Liver (tissue), 9 donors: ENCODE data around the gene LMCD1. TPM values are rescaled to one million over a fixed set of nuclear protein-coding genes. Genes with fewer than 3 reads are reported as not detected.

Source experiments
- DNase-seq: peaks from one replicate; pipeline ENCODE4 v3.0.0-alpha.2; 2017; ENCODE audit warnings: low spot score
- H3K27ac ChIP-seq, 2 donors: one replicate each; pipeline ENCODE4 v1.7.0; 2013; ENCODE audit warnings: inconsistent platforms in 2 of 2, low read length in 2 of 2, control low read depth in 1 of 2, low read depth in 1 of 2, mild to moderate bottlenecking in 1 of 2
- H3K27me3 ChIP-seq, 4 donors: one replicate each; pipeline versions ENCODE4 v1.6.1 to v1.7.0; 2013; ENCODE audit warnings: low read length in 3 of 4, inconsistent platforms in 1 of 4, mild to moderate bottlenecking in 1 of 4, moderate library complexity in 1 of 4; ENCODE audit not compliant: control insufficient read depth in 4 of 4, insufficient read depth in 4 of 4
- H3K36me3 ChIP-seq, 4 donors: one replicate each; pipeline versions ENCODE4 v1.6.1 to v1.7.0; 2013; ENCODE audit warnings: low read length in 3 of 4, mild to moderate bottlenecking in 3 of 4, low read depth in 1 of 4, moderate library complexity in 1 of 4; ENCODE audit not compliant: control insufficient read depth in 4 of 4, insufficient read depth in 3 of 4
- H3K4me1 ChIP-seq, 4 donors: one replicate each; pipeline versions ENCODE4 v1.6.1 to v1.7.0; 2013; ENCODE audit warnings: low read length in 3 of 4, mild to moderate bottlenecking in 3 of 4, moderate library complexity in 1 of 4; ENCODE audit not compliant: control insufficient read depth in 4 of 4, insufficient read depth in 4 of 4
- H3K4me3 ChIP-seq, 3 donors: one replicate each; pipeline versions ENCODE4 v1.6.1 to v1.7.0; 2013; ENCODE audit warnings: low read length in 3 of 3, control low read depth in 1 of 3, low read depth in 1 of 3, mild to moderate bottlenecking in 1 of 3
- H3K9ac ChIP-seq, 2 donors: one replicate each; pipeline ENCODE4 v1.7.0; 2013; ENCODE audit warnings: low read length in 2 of 2, mild to moderate bottlenecking in 2 of 2, moderate library complexity in 2 of 2, control low read depth in 1 of 2, low read depth in 1 of 2
- H3K9me3 ChIP-seq, 4 donors: one replicate each; pipeline versions ENCODE4 v1.6.1 to v1.7.0; 2013; ENCODE audit warnings: low read length in 3 of 4; ENCODE audit not compliant: control insufficient read depth in 4 of 4
- EGR1 ChIP-seq, 2 donors: IDR thresholded peaks; 2 replicates each; pipeline ENCODE4 v1.6.1; 2016 to 2018; ENCODE audit warnings: antibody characterized with exemption in 2 of 2, low read depth in 2 of 2
- FOXA1 ChIP-seq: IDR thresholded peaks from 2 replicates; pipeline ENCODE4 v1.6.1; 2016; ENCODE audit warnings: antibody characterized with exemption
- FOXA2 ChIP-seq: IDR thresholded peaks from 2 replicates; pipeline ENCODE4 v1.6.1; 2016; ENCODE audit warnings: antibody characterized with exemption
- GABPA ChIP-seq, 2 donors: IDR thresholded peaks in 1 of 2; conservative IDR thresholded peaks in 1 of 2; 2 replicates each; pipeline ENCODE4 v1.6.1; 2016; ENCODE audit warnings: antibody characterized with exemption in 2 of 2, mild to moderate bottlenecking in 1 of 2, moderate library complexity in 1 of 2
- HNF4G ChIP-seq: IDR thresholded peaks from 2 replicates; pipeline ENCODE4 v1.6.1; 2016; ENCODE audit warnings: antibody characterized with exemption
- JUND ChIP-seq, 2 donors: IDR thresholded peaks; 2 replicates each; pipeline ENCODE4 v1.6.1; 2016; ENCODE audit warnings: antibody characterized with exemption in 2 of 2
- NR2F2 ChIP-seq: IDR thresholded peaks from 2 replicates; pipeline ENCODE4 v1.6.1; 2016; ENCODE audit warnings: antibody characterized with exemption
- RAD21 ChIP-seq, 2 donors: IDR thresholded peaks; 2 replicates each; pipeline ENCODE4 v1.6.1; 2016; ENCODE audit warnings: antibody characterized with exemption in 2 of 2, mild to moderate bottlenecking in 2 of 2
- RXRA ChIP-seq, 2 donors: IDR thresholded peaks; 2 replicates each; pipeline ENCODE4 v1.6.1; 2017 to 2018; ENCODE audit warnings: antibody characterized with exemption in 2 of 2, mild to moderate bottlenecking in 1 of 2
- SP1 ChIP-seq: IDR thresholded peaks from 2 replicates; pipeline ENCODE4 v1.6.1; 2018; ENCODE audit warnings: antibody characterized with exemption, mild to moderate bottlenecking
- TAF1 ChIP-seq: conservative IDR thresholded peaks from 2 replicates; pipeline ENCODE4 v1.6.1; 2016; ENCODE audit warnings: antibody characterized with exemption, mild to moderate bottlenecking
- YY1 ChIP-seq: IDR thresholded peaks from 2 replicates; pipeline ENCODE4 v1.6.1; 2016; ENCODE audit warnings: antibody characterized with exemption, mild to moderate bottlenecking
- WGBS: extraction: QIAGEN DNeasy Blood & Tissue Kit; methylation state at CpG from one replicate; pipeline ENCODE4 v1.1.7; 2013; 5-methylcytosine and 5-hydroxymethylcytosine counted together
- polyA plus RNA-seq, 2 donors: library from polyadenylated mRNA; stranded (reverse) in 1 of 2; unstranded in 1 of 2; fragments of 200-250 nt in 1 of 2; fragments of >200 nt in 1 of 2; fragmentation: Nextera tagmentation in 1 of 2; extraction: Ambion mirVana in 1 of 2; gene quantifications; one replicate each; pipeline versions ENCODE4 v1.2.1 to v1.2.3, GENCODE V29; 2013 to 2015
- total RNA-seq, 2 donors: library from RNA; depleted of rRNA; stranded (reverse); fragments of >200 nt; gene quantifications; one replicate each; pipeline ENCODE4 v1.2.3, GENCODE V29; 2014
- TF ChIP-seq, protein P1 (sequence below): IDR thresholded peaks from 2 replicates; pipeline ENCODE4 v1.6.1; 2016; ENCODE audit warnings: antibody characterized with exemption, mild to moderate bottlenecking
- TF ChIP-seq, protein P2 (sequence below): IDR thresholded peaks from 2 replicates; pipeline ENCODE4 v1.6.1; 2016; ENCODE audit warnings: antibody characterized with exemption
- TF ChIP-seq, protein P3 (sequence below): IDR thresholded peaks from 2 replicates; pipeline ENCODE4 v1.6.1; 2016; ENCODE audit warnings: antibody characterized with exemption
- TF ChIP-seq, protein P4 (sequence below): fragments of 150-350 bp; IDR thresholded peaks from 2 replicates; pipeline ENCODE4 v1.5.1; 2017; ENCODE audit warnings: improper control_type of control experiment, low read depth, low read length; ENCODE audit not compliant: missing input control
- TF ChIP-seq, protein P5 (sequence below): IDR thresholded peaks from 2 replicates; pipeline ENCODE4 v1.6.1; 2016; ENCODE audit warnings: antibody characterized with exemption
- donor health status: healthy.
- donor health status: healthy.
- donor health status: healthy.
- donor health status: healthy.
- donor health status: healthy.

The LMCD1 gene
- total and polyA plus RNA-seq, 4 donors, result 3.1 to 8.3 (median 6.0) TPM

DNA sequence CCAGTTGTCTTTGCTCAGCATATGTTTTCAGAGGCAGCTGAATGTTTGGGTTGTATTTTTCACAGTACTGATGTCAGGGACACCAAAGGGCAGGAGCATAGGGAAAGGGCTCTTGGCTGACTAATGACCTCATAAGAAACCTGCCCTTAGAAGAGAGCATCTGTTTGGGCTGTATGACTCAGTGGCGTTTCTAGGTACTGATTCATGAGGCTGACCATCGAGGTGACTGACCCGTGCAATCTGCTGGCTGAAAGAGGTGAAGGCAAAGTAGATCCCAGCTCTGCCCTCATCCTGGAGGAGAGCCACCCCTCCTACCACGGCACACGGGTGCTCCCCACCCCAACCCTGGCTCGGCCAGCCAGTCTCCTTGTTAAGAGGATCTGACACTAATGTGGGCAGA is 8.3 kb downstream of the LMCD1 start:
- no peaks in the 10 kb centered on the region for H3K27me3 ChIP-seq
- WGBS, result 89% methylated on average over 6 of the region's 6 CpGs
- no peak for DNase-seq
- TF ChIP-seq YY1 (no peak), GABPA (IDR thresholded peaks at IDR 0.05 in 1 of 2, conservative IDR thresholded peaks at IDR 0.05 in 1 of 2) (no peak), TAF1 (no peak), RAD21 (IDR thresholded peaks at IDR 0.05) (no peak)
- no peak overlapping the region for H3K27ac ChIP-seq
- peaks cover 0 to 6% (median 3%) of the 10 kb centered on the region in 4 donors for H3K4me1 ChIP-seq
- H3K36me3 ChIP-seq, result peaks cover 0 to 2% (median 0%) of the 10 kb centered on the region in 4 donors
- H3K9ac ChIP-seq, result no peak overlapping the region
- H3K4me3 ChIP-seq, result no peak overlapping the region
- no peaks in the 10 kb centered on the region for H3K9me3 ChIP-seq

DNA sequence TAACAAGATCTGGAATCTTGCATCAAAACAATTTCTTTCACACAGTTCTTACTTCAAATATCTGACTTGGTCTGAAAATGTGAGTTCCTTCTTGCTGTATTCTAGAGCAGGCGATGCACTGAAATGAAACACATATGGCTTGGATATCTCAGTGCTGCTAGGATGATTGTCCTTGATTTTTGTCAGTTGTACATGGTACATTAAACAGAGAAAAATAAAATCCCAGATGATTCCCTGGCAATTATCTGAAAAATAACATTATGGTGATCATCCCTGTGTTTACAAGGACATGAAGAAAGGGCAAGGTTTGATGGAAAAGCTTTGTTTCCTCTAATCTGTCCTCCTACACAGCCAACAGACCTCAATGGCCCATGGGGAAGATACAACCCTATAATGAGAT is 10.6 kb downstream of the LMCD1 start:
- Histone ChIP-seq H3K4me1 (no peaks in the 10 kb centered on the region), H3K27me3 (no peaks in the 10 kb centered on the region), H3K4me3 (no peak overlapping the region), H3K9me3 (no peaks in the 10 kb centered on the region), H3K27ac (no peak overlapping the region), H3K9ac (no peak overlapping the region), H3K36me3 (peaks cover 0 to 2% (median 0%) of the 10 kb centered on the region in 4 donors)
- no peak for DNase-seq
- WGBS, result 99% methylated on average over 1 of the region's 1 CpG
- TF ChIP-seq, protein P1, sequence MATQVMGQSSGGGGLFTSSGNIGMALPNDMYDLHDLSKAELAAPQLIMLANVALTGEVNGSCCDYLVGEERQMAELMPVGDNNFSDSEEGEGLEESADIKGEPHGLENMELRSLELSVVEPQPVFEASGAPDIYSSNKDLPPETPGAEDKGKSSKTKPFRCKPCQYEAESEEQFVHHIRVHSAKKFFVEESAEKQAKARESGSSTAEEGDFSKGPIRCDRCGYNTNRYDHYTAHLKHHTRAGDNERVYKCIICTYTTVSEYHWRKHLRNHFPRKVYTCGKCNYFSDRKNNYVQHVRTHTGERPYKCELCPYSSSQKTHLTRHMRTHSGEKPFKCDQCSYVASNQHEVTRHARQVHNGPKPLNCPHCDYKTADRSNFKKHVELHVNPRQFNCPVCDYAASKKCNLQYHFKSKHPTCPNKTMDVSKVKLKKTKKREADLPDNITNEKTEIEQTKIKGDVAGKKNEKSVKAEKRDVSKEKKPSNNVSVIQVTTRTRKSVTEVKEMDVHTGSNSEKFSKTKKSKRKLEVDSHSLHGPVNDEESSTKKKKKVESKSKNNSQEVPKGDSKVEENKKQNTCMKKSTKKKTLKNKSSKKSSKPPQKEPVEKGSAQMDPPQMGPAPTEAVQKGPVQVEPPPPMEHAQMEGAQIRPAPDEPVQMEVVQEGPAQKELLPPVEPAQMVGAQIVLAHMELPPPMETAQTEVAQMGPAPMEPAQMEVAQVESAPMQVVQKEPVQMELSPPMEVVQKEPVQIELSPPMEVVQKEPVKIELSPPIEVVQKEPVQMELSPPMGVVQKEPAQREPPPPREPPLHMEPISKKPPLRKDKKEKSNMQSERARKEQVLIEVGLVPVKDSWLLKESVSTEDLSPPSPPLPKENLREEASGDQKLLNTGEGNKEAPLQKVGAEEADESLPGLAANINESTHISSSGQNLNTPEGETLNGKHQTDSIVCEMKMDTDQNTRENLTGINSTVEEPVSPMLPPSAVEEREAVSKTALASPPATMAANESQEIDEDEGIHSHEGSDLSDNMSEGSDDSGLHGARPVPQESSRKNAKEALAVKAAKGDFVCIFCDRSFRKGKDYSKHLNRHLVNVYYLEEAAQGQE, result no peak
- TF ChIP-seq YY1 (no peak), JUND (IDR thresholded peaks at IDR 0.05) (no peak), EGR1 (IDR thresholded peaks at IDR 0.05; ENCODE audit: low read depth in 2 of 2) (no peak), RAD21 (IDR thresholded peaks at IDR 0.05) (no peak), FOXA2 (no peak), RXRA (IDR thresholded peaks at IDR 0.05) (no peak), GABPA (IDR thresholded peaks at IDR 0.05 in 1 of 2, conservative IDR thresholded peaks at IDR 0.05 in 1 of 2) (no peak), FOXA1 (no peak), SP1 (no peak), NR2F2 (no peak), HNF4G (no peak)
- TF ChIP-seq, protein P2, sequence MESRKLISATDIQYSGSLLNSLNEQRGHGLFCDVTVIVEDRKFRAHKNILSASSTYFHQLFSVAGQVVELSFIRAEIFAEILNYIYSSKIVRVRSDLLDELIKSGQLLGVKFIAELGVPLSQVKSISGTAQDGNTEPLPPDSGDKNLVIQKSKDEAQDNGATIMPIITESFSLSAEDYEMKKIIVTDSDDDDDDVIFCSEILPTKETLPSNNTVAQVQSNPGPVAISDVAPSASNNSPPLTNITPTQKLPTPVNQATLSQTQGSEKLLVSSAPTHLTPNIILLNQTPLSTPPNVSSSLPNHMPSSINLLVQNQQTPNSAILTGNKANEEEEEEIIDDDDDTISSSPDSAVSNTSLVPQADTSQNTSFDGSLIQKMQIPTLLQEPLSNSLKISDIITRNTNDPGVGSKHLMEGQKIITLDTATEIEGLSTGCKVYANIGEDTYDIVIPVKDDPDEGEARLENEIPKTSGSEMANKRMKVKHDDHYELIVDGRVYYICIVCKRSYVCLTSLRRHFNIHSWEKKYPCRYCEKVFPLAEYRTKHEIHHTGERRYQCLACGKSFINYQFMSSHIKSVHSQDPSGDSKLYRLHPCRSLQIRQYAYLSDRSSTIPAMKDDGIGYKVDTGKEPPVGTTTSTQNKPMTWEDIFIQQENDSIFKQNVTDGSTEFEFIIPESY, result no peak
- TF ChIP-seq, protein P3, sequence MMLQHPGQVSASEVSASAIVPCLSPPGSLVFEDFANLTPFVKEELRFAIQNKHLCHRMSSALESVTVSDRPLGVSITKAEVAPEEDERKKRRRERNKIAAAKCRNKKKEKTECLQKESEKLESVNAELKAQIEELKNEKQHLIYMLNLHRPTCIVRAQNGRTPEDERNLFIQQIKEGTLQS, result no peak
- TF ChIP-seq, protein P4, sequence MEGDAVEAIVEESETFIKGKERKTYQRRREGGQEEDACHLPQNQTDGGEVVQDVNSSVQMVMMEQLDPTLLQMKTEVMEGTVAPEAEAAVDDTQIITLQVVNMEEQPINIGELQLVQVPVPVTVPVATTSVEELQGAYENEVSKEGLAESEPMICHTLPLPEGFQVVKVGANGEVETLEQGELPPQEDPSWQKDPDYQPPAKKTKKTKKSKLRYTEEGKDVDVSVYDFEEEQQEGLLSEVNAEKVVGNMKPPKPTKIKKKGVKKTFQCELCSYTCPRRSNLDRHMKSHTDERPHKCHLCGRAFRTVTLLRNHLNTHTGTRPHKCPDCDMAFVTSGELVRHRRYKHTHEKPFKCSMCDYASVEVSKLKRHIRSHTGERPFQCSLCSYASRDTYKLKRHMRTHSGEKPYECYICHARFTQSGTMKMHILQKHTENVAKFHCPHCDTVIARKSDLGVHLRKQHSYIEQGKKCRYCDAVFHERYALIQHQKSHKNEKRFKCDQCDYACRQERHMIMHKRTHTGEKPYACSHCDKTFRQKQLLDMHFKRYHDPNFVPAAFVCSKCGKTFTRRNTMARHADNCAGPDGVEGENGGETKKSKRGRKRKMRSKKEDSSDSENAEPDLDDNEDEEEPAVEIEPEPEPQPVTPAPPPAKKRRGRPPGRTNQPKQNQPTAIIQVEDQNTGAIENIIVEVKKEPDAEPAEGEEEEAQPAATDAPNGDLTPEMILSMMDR, result no peak
- TF ChIP-seq, protein P5, sequence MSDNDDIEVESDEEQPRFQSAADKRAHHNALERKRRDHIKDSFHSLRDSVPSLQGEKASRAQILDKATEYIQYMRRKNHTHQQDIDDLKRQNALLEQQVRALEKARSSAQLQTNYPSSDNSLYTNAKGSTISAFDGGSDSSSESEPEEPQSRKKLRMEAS, result no peak
